Activated naive CD8-positive, alpha-beta T cell treated with anti-CD3 and anti-CD28 coated beads, Interleukin-2, amount 50 U/mL, for 24 hours (primary cell): ENCODE data around the gene RNF19B.

Experiments used
- ATAC-seq: fragments of 150-1000 bp; cut with Tn5 transposase; one replicate; pipeline ENCODE4 v1.10.0; 2021
- DNase-seq: peaks from one replicate; pipeline ENCODE4 v3.0.0; 2021
- H3K27ac Mint-ChIP-seq: one replicate; pipeline ENCODE4 v1.8.0; 2021; ENCODE audit warnings: mild to moderate bottlenecking, mixed read lengths
- H3K27me3 Mint-ChIP-seq: one replicate; pipeline ENCODE4 v1.8.0; 2021; ENCODE audit warnings: mixed read lengths
- H3K36me3 Mint-ChIP-seq: one replicate; pipeline ENCODE4 v1.8.0; 2021; ENCODE audit warnings: low read depth, mixed read lengths
- H3K4me1 Mint-ChIP-seq: one replicate; pipeline ENCODE4 v1.8.0; 2021; ENCODE audit warnings: mixed read lengths
- H3K4me3 Mint-ChIP-seq: one replicate; pipeline ENCODE4 v1.8.0; 2021; ENCODE audit warnings: mild to moderate bottlenecking, moderate library complexity, mixed read lengths
- H3K9me3 Mint-ChIP-seq: one replicate; pipeline ENCODE4 v1.8.0; 2021; ENCODE audit warnings: mixed read lengths

RNF19B gene

DNA sequence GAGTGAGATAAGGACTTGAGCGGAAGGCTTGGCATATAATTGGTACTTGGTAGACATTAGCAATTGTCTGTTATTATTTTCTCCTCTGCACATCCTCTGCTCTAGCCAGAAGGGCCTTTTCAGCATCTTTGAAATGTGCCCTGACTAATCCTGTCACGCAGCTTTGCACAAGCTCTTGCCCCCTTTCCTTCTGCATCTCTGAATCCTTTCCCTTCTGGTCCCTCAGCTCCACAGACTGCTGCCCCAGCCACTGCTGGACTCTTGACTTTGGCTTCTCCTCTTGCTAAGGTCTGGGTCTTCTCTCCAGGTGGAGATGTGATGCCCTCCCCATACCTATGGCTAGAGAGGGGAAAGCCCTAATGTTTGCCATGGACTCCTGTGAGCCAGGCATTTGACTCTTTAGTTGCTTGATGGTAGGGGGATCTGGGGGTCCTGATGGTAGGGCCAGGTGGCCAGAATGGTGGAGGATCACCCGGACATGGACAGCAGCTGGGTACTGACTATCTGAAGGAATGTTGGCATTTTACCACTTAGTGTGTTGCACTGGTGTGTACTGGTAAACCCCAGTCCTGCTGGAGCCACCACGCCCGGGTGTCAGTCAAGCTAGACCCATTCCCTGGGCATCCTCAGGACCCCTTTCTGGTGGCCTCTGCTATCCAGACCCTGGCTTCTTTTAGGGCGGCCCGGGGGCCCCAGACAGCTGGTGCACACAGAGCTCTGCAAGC is 73.9 kb downstream of the RNF19B start:
- Mint-ChIP-seq H3K9me3 (no peaks in the 10 kb centered on the region), H3K27me3 (peaks cover 59% of the 10 kb centered on the region), H3K36me3 (no peaks in the 10 kb centered on the region), H3K4me1 (peaks cover 2% of the 10 kb centered on the region), H3K27ac (no peak overlapping the region), H3K4me3 (no peak overlapping the region)
- no peak for DNase-seq
- no peak for ATAC-seq

- H3K4me3 Mint-ChIP-seq, result no peak overlapping the region
- peaks cover 67% of the 10 kb centered on the region for H3K27me3 Mint-ChIP-seq
- peaks cover 6% of the 10 kb centered on the region for H3K4me1 Mint-ChIP-seq
- H3K36me3 Mint-ChIP-seq, result no peaks in the 10 kb centered on the region
- no peak overlapping the region for H3K27ac Mint-ChIP-seq
- H3K9me3 Mint-ChIP-seq, result no peaks in the 10 kb centered on the region
- no peak for ATAC-seq
- no peak for DNase-seq
Measured at GRCh38 chr1:32889731-32890278, 74.8 kb downstream of the RNF19B start.

DNA sequence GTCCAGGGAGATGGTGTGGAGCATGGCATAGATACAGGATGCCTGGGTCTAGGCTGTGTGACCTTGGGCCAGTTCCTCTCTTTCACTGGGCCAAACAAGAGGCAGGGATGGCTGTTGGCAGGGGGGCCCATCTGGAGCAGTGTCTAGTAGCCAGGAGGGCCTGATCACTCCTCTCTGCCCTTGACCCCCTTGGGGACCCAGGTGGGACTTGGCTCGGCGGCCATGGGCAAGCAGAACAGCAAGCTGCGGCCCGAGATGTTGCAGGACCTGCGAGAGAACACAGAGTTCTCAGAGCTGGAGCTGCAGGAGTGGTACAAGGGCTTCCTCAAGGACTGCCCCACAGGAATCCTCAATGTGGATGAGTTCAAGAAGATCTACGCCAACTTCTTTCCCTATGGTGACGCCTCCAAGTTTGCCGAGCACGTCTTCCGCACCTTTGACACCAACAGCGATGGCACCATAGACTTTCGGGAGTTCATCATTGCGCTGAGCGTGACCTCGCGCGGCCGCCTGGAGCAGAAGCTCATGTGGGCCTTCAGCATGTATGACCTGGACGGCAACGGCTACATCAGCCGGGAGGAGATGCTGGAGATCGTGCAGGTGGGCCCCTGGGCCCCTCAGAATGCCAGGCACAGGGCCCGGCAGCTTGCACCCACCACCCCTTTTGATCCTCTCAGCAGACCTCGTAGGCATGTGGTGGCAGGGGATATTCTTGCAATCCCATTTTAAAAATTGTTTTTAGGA is 75.8 kb downstream of the RNF19B start:
- ATAC-seq (no peak), DNase-seq (no peak)
- H3K4me1 Mint-ChIP-seq, result peaks cover 6% of the 10 kb centered on the region
- H3K27me3 Mint-ChIP-seq, result peaks cover 72% of the 10 kb centered on the region
- H3K9me3 Mint-ChIP-seq, result no peaks in the 10 kb centered on the region
- no peak overlapping the region for H3K27ac Mint-ChIP-seq
- no peaks in the 10 kb centered on the region for H3K36me3 Mint-ChIP-seq
- H3K4me3 Mint-ChIP-seq, result no peak overlapping the region

GRCh38 chr1:32888134-32888533 is 76.5 kb downstream of the RNF19B start:
- Mint-ChIP-seq H3K9me3 (no peaks in the 10 kb centered on the region), H3K4me1 (peaks cover 6% of the 10 kb centered on the region), H3K36me3 (no peaks in the 10 kb centered on the region), H3K4me3 (no peak overlapping the region), H3K27me3 (peaks cover 75% of the 10 kb centered on the region), H3K27ac (no peak overlapping the region)
- ATAC-seq (no peak), DNase-seq (no peak)

GRCh38 chr1:32887623-32888022 is 77.0 kb downstream of the RNF19B start:
- ATAC-seq (no peak), DNase-seq (no peak)
- Mint-ChIP-seq H3K27ac (no peak overlapping the region), H3K4me3 (no peak overlapping the region), H3K4me1 (peaks cover 6% of the 10 kb centered on the region), H3K9me3 (no peaks in the 10 kb centered on the region), H3K27me3 (peaks cover 73% of the 10 kb centered on the region), H3K36me3 (no peaks in the 10 kb centered on the region)

GRCh38 chr1:32886828-32887414 is 77.7 kb downstream of the RNF19B start:
- Mint-ChIP-seq H3K4me3 (no peak overlapping the region), H3K27me3 (peaks cover 66% of the 10 kb centered on the region), H3K9me3 (no peaks in the 10 kb centered on the region), H3K36me3 (no peaks in the 10 kb centered on the region), H3K27ac (no peak overlapping the region), H3K4me1 (peaks cover 3% of the 10 kb centered on the region)
- DNase-seq, result no peak
- no peak for ATAC-seq
